Ramos (cell line): ENCODE data around the gene MAD2L1.

Experiments used
- in situ Hi-C: fragments of 300-500 bp; cut with MboI; formaldehyde crosslinking; loops from one replicate; pipeline ENCODE4 v1.14.3; 2022; ENCODE audit warnings: low sequenced_read_pairs; ENCODE audit not compliant: unreplicated experiment

MAD2L1 gene

GRCh38 chr4:120062663-120063195 lies 3.9 kb downstream of the MAD2L1 start:
- in situ Hi-C loops = no loop called here

- in situ Hi-C loops = no loop called here
Measured at GRCh38 chr4:120059036-120059435, 7.6 kb downstream of the MAD2L1 start.

- in situ Hi-C loops = no loop called here
Measured at GRCh38 chr4:120057416-120057815, 9.2 kb downstream of the MAD2L1 start.

GRCh38 chr4:120056246-120056645 lies 10.4 kb downstream of the MAD2L1 start:
- in situ Hi-C loops = no loop called here

- in situ Hi-C loops = no loop called here
Measured at GRCh38 chr4:120055795-120056194, 10.9 kb downstream of the MAD2L1 start.

- in situ Hi-C loops = no loop called here
Measured at GRCh38 chr4:120055162-120055561, 11.5 kb downstream of the MAD2L1 start.

- in situ Hi-C loops = no loop called here
Measured at GRCh38 chr4:120053911-120054310, 12.7 kb downstream of the MAD2L1 start.

- in situ Hi-C loops = no loop called here
Measured at GRCh38 chr4:120052856-120053255, 13.8 kb downstream of the MAD2L1 start.

GRCh38 chr4:120051253-120051652 lies 15.4 kb downstream of the MAD2L1 start:
- in situ Hi-C loops = no loop called here

GRCh38 chr4:120049732-120050494 lies 16.7 kb downstream of the MAD2L1 start:
- in situ Hi-C loops = loop anchor here (25.0 kb wide), 1 partner anchor 413 kb away; the partner anchor contains the start of gene PDE5A

- in situ Hi-C loops = loop anchor here (25.0 kb wide), 1 partner anchor 407 kb away; the partner anchor contains the start of gene PDE5A
Measured at GRCh38 chr4:120043828-120044227, 22.8 kb downstream of the MAD2L1 start.

GRCh38 chr4:120037411-120037810 lies 29.2 kb downstream of the MAD2L1 start:
- in situ Hi-C loops = loop anchor here (25.0 kb wide), 1 partner anchor 400 kb away; the partner anchor contains the start of gene PDE5A

GRCh38 chr4:120034913-120035312 lies 31.7 kb downstream of the MAD2L1 start:
- in situ Hi-C loops = loop anchor here (25.0 kb wide), 1 partner anchor 398 kb away; the partner anchor contains the start of gene PDE5A

- in situ Hi-C loops = loop anchor here (25.0 kb wide), 1 partner anchor 390 kb away; the partner anchor contains the start of gene PDE5A
Measured at GRCh38 chr4:120026853-120027252, 39.8 kb downstream of the MAD2L1 start.

GRCh38 chr4:120025516-120025915 lies 41.1 kb downstream of the MAD2L1 start:
- in situ Hi-C loops = loop anchor here (25.0 kb wide), 1 partner anchor 388 kb away; the partner anchor contains the start of gene PDE5A

- in situ Hi-C loops = no loop called here
Measured at GRCh38 chr4:120018786-120019185, 47.9 kb downstream of the MAD2L1 start.

GRCh38 chr4:120017939-120018692 lies 48.5 kb downstream of the MAD2L1 start:
- in situ Hi-C loops = no loop called here

- in situ Hi-C loops = no loop called here
Measured at GRCh38 chr4:120011725-120012124, 54.9 kb downstream of the MAD2L1 start.

GRCh38 chr4:120010646-120011045 lies 56.0 kb downstream of the MAD2L1 start:
- in situ Hi-C loops = no loop called here

- in situ Hi-C loops = no loop called here
Measured at GRCh38 chr4:120009731-120010130, 56.9 kb downstream of the MAD2L1 start.

- in situ Hi-C loops = no loop called here
Measured at GRCh38 chr4:120008957-120009356, 57.7 kb downstream of the MAD2L1 start.
